Inflammatory macrophage treated with lipopolysaccharide for 1 hour (primary cell): ENCODE measurements around the gene DNER.
"Not testable (repeated sequence)": the region's sequence is repeated elsewhere in the genome, so short reads cannot be mapped to it uniquely, and the experiment has no call there.

Experiments used
- DNase-seq, 2 donors: peaks; one replicate each; pipeline ENCODE4 v3.0.0-alpha.2; 2020 to 2022

The DNER gene

DNA sequence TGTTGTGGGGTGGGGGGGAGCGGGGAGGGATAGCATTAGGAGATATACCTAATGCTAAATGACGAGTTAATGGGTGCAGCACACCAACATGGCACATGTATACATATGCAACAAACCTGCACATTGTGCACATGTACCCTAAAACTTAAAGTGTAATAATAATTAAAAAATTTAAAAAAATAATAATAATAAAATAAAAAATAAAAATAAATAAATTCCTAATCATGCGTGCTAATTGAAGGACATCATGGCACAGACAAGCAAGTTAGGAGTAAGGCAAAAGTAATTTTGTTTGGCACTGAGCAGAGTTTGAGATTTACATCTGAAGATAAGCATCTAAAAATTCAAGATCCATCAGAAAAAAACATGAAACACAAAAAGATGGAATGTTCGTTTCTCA lies 100.3 kb downstream of the DNER start:
- DNase-seq = not testable (repeated sequence)

DNA sequence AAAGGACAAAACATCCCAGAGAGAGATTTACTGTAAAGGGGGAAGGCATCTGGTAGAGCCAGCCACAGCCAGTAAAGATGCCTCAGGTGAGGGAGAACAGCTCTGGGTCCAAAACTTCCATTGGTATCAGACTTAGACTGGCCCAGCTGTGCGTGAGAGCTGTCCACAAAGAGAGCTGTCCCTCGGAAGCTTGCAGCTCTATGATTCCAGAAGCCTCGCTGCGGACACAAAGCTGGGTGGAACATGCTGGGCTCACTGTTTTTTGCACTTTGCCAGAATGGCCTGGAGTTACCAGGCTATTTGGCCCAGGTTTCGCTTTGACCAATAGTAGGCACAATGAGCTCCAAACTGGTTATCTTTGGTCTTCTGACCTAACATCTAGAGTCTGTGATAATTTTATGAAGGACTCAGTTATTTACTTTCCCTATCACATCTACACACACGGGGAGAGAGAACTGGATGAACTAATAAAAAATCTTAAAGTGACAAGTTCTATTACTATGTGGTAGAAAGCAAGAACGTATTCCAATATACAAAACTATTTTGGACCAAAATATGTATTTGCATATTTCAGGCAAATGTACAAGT lies 101.9 kb downstream of the DNER start:
- DNase-seq = no peak

DNA sequence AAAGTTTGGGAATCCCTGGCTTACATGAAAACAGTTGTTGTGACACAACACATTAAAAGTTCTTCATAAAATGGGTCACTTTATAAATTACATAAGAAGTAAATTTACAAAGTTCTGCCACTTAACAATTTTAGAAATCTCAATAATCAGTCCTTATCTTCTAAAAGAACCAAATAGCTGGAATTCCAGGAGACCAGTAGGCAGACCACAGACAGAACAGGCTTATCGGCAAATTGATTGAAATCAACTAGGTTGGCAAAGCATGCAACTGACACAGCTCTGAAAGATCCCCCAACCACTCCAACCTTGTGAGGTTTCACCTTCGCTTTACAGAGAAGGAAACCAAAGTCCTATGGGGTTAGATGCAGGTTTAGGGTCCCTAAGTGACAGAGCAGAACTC lies 103.0 kb downstream of the DNER start:
- no peak for DNase-seq

DNA sequence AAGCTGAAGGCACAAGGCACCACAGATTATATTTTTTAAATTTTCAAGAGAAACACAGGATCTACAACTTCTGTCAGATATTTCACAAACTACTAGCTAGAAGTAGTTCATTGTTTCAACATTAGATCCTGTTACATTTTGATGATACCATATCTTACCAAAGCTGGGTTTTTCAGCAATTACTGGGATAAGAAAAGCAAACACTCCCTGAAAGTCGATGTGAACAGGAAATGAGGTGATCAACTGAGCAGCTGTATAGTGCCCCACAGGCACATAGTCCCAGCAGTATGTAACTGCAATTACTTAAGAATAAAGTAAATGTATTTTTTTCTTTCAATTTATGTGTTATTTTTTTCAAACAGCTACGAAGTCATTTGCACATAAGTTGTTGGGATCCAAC lies 103.5 kb downstream of the DNER start:
- DNase-seq = no peak

DNA sequence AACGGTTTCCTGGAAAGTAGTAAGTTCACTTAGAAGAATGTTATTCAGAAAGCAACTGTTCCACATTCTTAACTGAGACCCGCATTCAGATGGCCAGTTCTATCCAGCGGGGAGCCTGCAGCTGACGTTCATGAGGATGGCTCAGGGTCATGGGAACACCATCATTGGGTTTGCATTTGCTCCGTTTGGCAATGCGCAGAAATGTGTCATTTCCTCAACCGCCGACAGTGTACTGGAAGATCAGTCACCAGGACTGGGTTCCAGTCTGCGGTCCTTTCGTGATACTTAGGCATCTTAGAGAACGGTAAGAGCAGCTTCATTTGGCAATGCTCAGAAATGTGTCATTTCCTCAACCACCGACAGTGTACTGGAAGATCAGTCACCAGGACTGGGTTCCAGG lies 104.0 kb downstream of the DNER start:
- no peak for DNase-seq

DNA sequence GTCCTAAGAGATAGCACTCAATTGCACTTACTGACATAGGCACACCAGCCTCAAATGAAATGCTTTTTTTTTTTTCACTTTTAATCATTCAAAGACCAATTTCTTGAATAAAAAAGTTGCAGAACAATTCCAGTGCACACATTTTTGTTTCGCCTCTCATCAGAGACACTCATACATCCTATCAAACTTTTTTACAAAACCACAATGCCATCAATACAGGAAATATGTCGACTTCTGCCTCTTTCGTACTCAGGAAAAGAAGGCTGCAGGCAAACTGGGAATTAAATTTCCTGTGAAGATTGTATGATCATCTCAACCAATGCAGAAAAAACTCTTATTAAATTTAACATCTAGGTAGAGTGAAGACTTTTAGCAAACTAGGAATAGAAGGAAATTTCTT lies 112.4 kb downstream of the DNER start:
- no peak for DNase-seq

DNA sequence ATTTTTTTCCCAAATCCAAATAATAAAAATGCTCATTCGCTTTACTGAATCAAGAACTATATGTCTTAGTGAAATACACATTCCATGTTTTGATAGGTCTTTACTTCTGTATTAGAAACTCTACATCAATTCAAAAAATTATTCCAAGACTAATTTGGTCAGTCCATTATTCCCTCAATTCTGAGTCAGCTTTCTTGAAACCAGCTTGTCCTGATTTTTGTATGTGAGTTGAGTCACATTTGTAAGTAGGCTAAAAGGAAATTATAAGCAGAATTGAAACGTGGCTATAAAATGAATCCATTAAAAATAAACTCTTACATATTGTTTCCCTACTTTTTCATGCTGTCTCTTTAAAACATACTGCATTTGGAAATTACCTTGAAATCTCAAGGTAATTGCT lies 113.0 kb downstream of the DNER start:
- DNase-seq = no peak

DNA sequence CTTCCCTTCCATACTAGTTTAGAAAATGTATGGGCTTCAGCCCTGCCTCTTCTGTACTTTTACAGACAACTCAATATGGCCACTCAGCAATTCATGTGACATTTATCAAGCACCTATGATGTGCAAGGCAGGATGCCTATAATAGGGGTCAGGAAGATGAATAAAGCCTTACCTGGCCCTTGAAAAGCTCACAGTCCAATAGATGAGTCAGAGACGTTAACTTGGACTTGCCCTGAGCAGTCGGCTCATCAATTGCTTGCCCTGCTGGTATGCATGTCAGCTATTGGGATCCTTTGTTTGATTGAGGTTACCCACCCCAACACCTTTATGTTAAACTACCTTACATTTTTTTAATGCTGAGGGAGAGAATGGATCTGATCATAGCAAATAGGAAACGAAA lies 116.1 kb downstream of the DNER start:
- no peak for DNase-seq

DNA sequence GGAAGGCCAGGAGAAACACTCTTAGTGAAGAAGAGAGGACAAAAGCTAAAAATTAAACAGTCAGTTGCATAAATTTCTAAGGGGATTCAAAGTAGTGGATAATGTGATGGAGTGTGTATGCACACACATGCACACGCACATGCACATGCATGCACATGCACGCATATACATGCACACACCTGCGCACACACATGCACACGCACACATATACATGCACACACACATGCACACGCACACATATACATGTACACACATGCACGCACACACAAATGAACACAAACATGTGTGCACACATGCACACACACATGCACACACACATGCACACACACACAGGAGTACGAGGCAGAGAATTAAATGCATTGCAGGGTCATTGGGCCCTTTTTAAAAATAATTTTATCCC lies 117.6 kb downstream of the DNER start:
- DNase-seq = no peak

DNA sequence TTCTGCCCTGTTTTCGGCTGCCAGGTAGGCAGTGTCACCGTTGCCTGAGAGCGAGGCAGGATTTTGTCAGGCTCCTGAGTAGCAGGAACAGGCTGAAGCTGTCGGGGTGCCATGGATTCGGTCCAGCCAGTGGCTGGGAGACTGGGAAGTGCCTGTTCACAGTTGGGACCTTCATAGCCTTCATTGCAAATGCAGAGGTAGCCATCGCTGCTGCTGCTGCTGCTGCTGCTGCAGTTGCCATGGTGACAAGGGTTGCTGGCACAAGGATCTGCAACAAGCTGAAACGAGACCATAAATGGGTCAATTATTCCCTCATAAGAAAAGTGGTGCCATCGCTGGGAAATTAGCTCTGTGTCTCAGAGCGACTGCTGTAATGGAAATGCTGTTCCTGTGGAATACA lies 122.7 kb downstream of the DNER start:
- no peak for DNase-seq

DNA sequence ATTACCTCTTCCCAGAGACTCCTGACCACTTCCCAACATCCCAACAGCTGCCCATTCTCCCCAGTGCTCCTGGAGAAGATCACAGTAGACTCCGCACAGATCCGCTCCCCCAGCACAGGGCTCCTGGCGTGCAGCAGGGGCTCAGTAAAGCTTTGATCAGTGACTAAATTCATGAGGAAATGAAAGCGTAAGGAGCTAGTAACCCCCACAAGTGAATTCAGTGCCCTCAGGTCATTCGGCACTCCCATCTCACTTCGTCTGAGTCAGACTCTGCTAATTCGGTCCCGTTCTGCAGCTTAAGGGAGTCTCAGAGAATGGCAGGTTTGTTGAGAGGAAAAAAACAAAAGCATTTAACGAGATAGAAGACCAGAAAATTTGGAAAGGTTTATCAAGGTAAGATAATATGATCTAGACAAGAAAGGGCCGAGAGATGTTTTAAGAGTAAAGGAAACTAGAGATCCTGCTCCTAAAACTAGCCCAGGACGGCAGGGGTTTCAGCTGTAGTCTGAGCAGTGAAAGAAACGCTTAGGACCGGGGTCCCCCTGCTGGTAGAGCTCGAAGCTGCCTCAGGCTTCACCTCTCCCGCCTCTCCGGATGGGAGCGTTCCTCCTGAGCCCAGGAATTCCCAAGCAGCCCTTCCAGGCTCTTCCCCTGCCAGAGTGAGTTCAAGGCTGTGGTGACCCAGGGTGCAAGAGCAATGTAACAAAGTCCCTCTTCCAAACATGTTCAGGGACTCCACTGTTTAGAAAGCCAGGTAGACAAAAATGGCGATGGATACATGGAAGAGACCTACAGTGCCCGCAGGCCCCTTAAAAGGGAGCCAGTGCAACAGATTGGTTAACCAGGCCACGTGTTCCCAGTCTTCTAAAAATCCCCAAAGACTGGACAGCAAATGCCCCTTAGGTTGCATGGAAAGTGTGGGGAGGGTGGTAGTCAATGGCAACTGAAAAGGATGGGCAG lies 127.3 kb downstream of the DNER start:
- peak; percentile 18 to 81 for DNase-seq

DNA sequence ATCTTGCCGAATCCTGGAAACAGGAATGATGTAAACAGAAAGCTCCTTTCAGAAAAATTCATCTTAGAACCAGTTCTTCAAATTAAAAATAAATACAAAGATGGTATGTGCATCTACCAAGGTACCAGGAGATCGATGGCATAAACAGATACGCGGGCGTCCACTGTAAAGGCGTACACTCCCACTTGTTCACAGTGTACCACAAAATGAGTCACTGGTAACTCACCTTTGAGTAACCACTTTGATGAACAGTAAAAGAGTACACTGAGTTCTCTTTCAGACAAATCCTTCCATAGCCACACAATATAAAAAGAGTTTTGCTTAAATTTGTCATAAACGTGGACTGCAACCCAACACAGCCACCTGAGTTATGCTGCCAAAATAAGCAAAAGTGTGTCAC lies 128.3 kb downstream of the DNER start:
- DNase-seq = no peak

DNA sequence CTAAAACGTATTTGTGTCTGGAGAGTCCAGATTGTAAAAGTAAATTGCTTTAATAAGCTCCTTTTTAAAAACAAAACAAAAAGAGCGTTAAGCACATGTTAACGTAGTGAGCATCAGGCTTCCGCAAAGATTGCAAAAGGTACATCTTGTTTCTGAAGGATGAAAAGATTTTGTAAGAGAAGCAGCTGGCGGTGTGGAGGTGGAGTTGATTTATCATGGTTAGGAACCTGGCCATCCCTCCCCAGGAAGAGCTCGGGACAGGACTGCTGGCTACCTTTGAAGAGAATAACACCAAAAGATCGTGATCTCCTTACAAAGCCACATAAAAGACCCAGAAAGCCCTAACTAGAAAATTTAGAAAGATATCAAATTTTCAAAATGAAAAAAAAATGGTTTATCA lies 132.2 kb downstream of the DNER start:
- no peak for DNase-seq

DNA sequence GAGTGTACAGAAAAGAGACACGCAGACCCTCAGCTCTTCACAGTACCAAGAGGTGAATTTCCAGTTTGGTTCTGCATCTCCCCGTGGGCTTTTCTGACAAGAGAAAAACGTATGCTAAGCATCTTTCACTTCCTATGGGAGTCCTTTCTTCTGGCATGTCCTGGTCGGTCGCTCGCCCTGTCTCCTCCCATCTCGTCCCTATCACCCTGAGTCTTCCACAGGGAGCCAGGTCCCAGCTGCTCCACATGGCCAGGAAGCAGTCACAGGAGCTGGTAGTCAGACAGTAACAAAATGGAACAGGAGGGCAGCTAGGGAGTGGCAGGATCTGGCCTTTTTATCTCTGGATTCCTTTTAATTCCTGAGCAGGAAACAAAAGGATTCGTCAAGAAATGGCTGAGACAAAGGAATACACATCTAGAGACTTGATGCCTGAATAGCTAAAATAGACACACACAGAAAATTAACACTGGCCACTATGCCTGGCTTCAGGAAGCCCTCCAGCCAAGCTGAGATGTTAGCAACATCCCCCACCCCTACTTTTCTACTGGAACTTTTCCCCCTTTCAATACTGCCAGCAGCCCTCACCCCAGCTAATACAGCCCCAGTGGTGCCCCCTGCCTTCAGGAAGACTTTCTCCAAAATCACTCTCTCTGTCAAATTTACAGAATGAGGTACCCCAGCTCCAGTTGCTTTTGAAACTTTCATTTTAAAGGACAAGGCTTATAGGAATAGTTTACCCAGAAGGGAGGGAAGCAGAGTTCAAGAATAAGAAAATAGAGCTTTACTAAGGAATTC lies 136.1 kb downstream of the DNER start:
- no peak for DNase-seq

DNA sequence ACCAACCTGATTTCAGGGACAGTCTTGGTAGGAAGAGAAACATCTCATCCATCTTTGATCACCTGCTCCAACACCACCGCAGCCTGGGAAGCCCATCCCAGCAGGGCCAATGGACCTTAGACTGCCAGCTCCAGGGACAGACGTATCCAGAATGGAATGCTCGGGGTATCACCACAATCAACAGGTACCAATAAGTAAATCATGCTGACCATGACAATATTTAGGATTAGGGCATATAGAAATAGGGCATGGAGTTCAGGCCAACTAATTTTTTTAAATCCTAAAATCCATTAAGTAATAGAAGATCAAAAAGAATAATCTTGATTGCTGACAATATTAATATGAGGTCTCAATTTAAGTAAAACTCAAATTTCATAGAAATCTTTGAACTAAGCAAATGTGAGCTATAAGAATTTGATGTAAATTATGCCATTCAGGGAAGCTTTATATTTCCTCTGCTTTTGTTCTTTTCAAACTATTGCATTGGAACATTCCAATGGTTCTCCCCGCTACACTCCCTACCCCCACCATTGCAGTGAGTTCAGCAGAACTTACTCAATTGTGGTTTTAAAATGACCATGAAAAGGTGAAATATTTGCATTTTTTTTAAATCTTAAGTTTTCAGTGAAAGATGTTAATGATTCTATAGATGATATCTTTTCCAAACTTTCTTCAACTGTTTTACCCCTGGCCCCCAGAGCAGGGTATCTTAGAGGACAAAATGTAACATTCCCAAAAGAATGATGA lies 138.6 kb downstream of the DNER start:
- DNase-seq = no peak

DNA sequence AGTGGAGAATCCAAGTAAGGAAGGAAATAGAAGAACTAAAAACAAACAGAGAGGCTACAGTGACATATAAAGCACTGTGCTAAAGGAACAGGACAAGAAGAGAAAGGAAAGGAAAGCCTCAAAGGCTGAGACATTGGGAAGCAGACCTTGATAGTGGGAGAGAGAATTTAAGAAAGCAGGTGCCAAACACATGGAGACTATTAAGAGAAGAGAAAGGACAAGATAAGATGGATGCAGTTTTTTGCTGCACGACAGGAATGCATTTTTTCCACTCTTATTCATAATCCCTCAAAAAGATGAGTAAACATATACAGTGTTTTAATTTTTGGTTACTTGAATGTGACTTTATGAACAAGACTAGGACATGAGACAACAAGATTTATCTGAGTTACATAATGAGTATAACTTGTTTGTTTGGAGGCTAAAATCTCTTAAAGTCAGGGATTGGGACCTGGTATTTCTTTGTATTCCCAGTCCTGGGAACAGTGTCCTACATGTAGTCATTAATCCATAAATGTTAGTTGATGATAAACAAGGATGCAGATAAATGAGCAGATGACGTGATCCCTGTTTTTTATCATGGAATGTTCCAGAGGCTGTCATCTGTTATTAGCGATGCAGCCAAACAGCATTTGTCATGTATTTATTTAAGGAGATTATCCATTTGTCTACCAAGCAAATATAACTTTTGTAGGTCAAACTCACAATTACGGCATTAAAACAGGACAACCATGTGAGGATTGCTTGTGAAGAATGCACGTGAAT lies 141.7 kb downstream of the DNER start:
- DNase-seq = no peak

DNA sequence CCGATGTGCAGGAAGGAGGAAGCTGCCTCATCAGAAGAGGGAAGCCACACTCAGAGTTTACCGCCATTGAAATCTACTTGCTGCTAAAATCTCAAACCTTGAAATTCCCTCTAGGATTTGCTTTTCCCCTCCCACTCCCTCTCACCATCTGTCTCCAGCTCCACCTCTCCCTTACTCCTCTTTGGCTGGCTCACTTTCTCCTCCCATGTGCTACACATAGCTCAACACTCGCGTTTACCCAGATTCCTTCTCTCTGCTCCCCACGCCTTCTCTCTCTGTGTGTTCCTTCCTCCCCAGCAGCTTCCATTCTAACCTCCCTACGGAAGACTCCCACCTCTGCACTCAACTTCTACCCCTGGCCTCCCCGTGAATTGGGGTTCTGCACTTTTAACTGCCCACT lies 143.1 kb downstream of the DNER start:
- DNase-seq = no peak

DNA sequence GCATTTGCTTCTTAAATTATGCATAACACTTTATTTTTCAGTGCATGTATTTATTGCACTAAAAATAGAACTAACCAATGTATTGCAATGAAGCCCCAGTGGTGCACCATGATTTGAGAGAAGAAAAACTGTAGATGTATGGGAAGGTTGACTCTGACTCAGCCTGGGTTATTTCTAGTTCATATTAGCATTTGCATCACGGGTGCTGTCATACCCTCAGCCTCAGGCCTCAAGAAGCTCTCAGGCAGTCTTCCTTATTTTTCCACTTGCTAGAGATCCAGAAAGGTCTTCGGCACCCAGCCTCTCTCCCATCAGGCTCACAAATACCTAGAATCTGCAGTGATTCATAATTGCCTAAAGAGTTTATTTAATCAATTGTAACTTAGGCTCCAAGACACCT lies 148.0 kb downstream of the DNER start:
- no peak for DNase-seq

DNA sequence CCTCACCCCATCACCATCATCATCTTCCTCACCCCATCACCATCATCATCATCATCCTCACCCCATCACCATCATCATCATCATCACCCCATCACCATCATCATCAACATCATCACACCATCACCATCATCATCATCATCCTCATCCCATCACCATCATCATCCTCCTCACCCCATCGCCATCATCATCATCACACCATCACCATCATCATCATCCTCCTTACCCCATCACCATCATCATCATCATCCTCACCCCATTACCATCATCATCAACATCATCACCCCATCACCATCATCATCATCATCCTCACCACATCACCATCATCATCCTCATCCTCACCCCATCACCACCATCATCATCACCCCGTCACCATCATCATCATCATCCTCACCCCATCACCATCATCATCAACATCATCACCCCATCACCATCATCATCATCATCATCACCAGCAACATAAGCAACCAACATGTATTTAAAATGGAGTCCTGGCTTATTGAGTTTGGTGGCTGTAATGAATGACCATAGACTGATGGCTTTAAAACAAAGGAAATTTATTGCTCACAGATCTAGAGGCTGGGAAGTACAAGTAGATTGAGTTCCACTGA lies 150.0 kb downstream of the DNER start:
- DNase-seq = no peak

DNA sequence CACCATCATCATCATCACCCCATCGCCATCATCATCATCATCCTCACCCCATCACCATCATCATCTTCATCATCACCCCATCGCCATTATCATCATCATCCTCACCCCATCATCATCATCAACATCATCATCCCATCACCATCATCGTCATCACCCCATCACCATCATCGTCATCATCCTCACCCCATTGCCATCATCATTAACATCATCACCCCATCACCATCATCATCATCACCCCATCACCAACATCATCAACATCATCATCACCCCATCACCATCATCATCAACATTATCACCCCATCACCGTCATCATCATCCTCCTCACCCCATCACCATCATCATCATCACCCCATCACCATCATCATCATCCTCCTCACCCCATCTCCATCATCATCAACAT lies 151.0 kb downstream of the DNER start:
- DNase-seq = no peak

DNA sequence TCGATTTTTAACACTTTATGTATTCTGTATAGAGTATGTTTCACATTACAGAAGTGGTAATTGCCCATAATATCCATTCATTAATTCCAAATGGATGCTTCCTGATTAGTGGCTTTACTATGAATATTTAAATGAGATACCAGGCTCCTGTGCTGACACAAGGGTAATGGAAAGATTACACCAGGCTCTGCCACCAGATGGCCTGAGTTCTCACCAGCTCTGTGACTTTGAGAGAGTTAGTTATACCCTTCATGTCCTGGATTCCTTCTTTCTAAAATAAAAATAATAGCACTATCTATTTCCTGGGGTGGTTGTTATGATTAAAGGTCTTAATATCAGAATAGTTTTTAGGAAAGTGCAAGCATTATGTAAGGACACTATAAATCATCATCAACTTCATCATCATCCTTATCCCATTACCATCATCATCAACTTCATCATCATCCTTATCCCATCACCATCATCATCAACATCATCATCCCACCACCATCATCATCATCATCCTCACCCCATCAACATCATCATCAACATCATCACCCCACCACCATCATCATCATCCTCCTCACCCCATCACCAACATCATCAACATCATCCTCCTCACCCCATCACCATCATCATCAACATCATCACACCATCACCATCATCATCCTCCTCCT lies 151.8 kb downstream of the DNER start:
- no peak for DNase-seq
